BLaER1 (cell line): Measurements from ENCODE around the gene MCRS1.
A peak's percentile ranks its signal among the peaks of the same experiment; 100 is the strongest.
"Not testable (repeated sequence)": the region's sequence is repeated elsewhere in the genome, so short reads cannot be mapped to it uniquely, and the experiment has no call there.

Experiments
- H3K27ac ChIP-seq: shearing (Covaris generic); formaldehyde crosslinking; 2 replicates; pipeline ENCODE4 v1.8.1; 2022
- H3K27me3 ChIP-seq: shearing (Covaris generic); formaldehyde crosslinking; 2 replicates; pipeline ENCODE4 v1.8.1; 2022
- H3K36me3 ChIP-seq: shearing (Covaris generic); formaldehyde crosslinking; 2 replicates; pipeline ENCODE4 v1.8.1; 2022
- H3K4me1 ChIP-seq: shearing (Covaris generic); formaldehyde crosslinking; 2 replicates; pipeline ENCODE4 v1.8.1; 2022
- H3K4me2 ChIP-seq: shearing (Covaris generic); formaldehyde crosslinking; 2 replicates; pipeline ENCODE4 v1.8.1; 2022
- H3K4me3 ChIP-seq: shearing (Covaris generic); formaldehyde crosslinking; 2 replicates; pipeline ENCODE4 v1.8.1; 2022
- H3K9ac ChIP-seq: shearing (Covaris generic); formaldehyde crosslinking; 2 replicates; pipeline ENCODE4 v1.8.1; 2022
- H3K9me3 ChIP-seq: shearing (Covaris generic); formaldehyde crosslinking; 2 replicates; pipeline ENCODE4 v1.8.1; 2022
- H4K20me1 ChIP-seq: shearing (Covaris generic); formaldehyde crosslinking; 2 replicates; pipeline ENCODE4 v1.8.1; 2022
- Cebpa-rat ChIP-seq: shearing (Covaris generic); IDR thresholded peaks from 2 replicates; pipeline ENCODE4 v1.8.1; 2022

Gene MCRS1

GRCh38 chr12:49529414-49529813 lies 38.5 kb downstream of the MCRS1 start:
- Histone ChIP-seq H3K27me3 (peaks cover 1% of the 10 kb centered on the region), H4K20me1 (no peaks in the 10 kb centered on the region), H3K4me3 (no peak overlapping the region), H3K9ac (no peak overlapping the region), H3K9me3 (no peaks in the 10 kb centered on the region), H3K36me3 (peaks cover 34% of the 10 kb centered on the region), H3K4me1 (peaks cover 13% of the 10 kb centered on the region), H3K27ac (no peak overlapping the region), H3K4me2 (no peak overlapping the region)
- no peak for TF ChIP-seq Cebpa-rat

GRCh38 chr12:49527361-49528130 lies 40.4 kb downstream of the MCRS1 start:
- Histone ChIP-seq H3K9ac (no peak overlapping the region), H3K4me1 (peaks cover 13% of the 10 kb centered on the region), H3K27me3 (no peaks in the 10 kb centered on the region), H3K4me2 (peak overlapping the region; percentile 18), H3K4me3 (no peak overlapping the region), H4K20me1 (no peaks in the 10 kb centered on the region), H3K9me3 (no peaks in the 10 kb centered on the region), H3K27ac (no peak overlapping the region), H3K36me3 (peaks cover 49% of the 10 kb centered on the region)
- no peak for TF ChIP-seq Cebpa-rat

GRCh38 chr12:49525942-49526341 lies 42.0 kb downstream of the MCRS1 start:
- Histone ChIP-seq H3K36me3 (peaks cover 54% of the 10 kb centered on the region), H4K20me1 (no peaks in the 10 kb centered on the region)
- TF ChIP-seq Cebpa-rat: no peak

GRCh38 chr12:49524660-49525324 lies 43.1 kb downstream of the MCRS1 start:
- no peak overlapping the region for H3K9ac ChIP-seq
- H3K27ac ChIP-seq: no peak overlapping the region
- H3K36me3 ChIP-seq: peaks cover 62% of the 10 kb centered on the region
- H4K20me1 ChIP-seq: no peaks in the 10 kb centered on the region
- H3K4me2 ChIP-seq: no peak overlapping the region
- H3K4me3 ChIP-seq: no peak overlapping the region
- no peaks in the 10 kb centered on the region for H3K27me3 ChIP-seq
- TF ChIP-seq Cebpa-rat: no peak
- no peaks in the 10 kb centered on the region for H3K9me3 ChIP-seq
- H3K4me1 ChIP-seq: peaks cover 13% of the 10 kb centered on the region

More at GRCh38 chr12:49525942-49526341, 42.0 kb downstream of the MCRS1 start:
- Histone ChIP-seq H3K9ac (no peak overlapping the region), H3K27ac (no peak overlapping the region), H3K4me2 (no peak overlapping the region), H3K27me3 (no peaks in the 10 kb centered on the region), H3K9me3 (no peaks in the 10 kb centered on the region), H3K4me1 (peaks cover 13% of the 10 kb centered on the region), H3K4me3 (no peak overlapping the region)

GRCh38 chr12:49521389-49521788 lies 46.6 kb downstream of the MCRS1 start:
- Histone ChIP-seq H3K4me3 (no peak overlapping the region), H3K27ac (no peak overlapping the region), H3K4me1 (no peaks in the 10 kb centered on the region), H3K9ac (no peak overlapping the region), H3K36me3 (peaks cover 66% of the 10 kb centered on the region), H3K27me3 (no peaks in the 10 kb centered on the region), H3K4me2 (no peak overlapping the region), H4K20me1 (no peaks in the 10 kb centered on the region), H3K9me3 (no peaks in the 10 kb centered on the region)
- no peak for TF ChIP-seq Cebpa-rat

- Histone ChIP-seq H3K9me3 (no peaks in the 10 kb centered on the region), H3K4me3 (no peak overlapping the region), H3K4me1 (peaks cover 6% of the 10 kb centered on the region; the same call in 1 of the 2 replicates), H3K9ac (no peak overlapping the region), H3K4me2 (no peak overlapping the region), H3K27me3 (no peaks in the 10 kb centered on the region), H3K27ac (no peak overlapping the region), H3K36me3 (peaks cover 47% of the 10 kb centered on the region), H4K20me1 (no peaks in the 10 kb centered on the region)
- TF ChIP-seq Cebpa-rat: no peak
These were observed 48.4 kb downstream of the MCRS1 start for GRCh38 chr12:49519574-49519936.

- H3K27ac ChIP-seq: no peak overlapping the region
- H3K9me3 ChIP-seq: no peaks in the 10 kb centered on the region
- H3K4me1 ChIP-seq: peaks cover 6% of the 10 kb centered on the region; the same call in 1 of the 2 replicates
- H3K4me3 ChIP-seq: no peak overlapping the region
- no peaks in the 10 kb centered on the region for H3K27me3 ChIP-seq
- TF ChIP-seq Cebpa-rat: no peak
- H3K9ac ChIP-seq: no peak overlapping the region
- no peak overlapping the region for H3K4me2 ChIP-seq
- H4K20me1 ChIP-seq: no peaks in the 10 kb centered on the region
- H3K36me3 ChIP-seq: peaks cover 42% of the 10 kb centered on the region
These were observed 48.9 kb downstream of the MCRS1 start for GRCh38 chr12:49518914-49519573.

GRCh38 chr12:49515266-49515665 lies 52.7 kb downstream of the MCRS1 start:
- Histone ChIP-seq H3K9me3 (no peaks in the 10 kb centered on the region), H3K36me3 (peaks cover 19% of the 10 kb centered on the region), H3K9ac (no peak overlapping the region), H3K27ac (no peak overlapping the region), H3K4me3 (no peak overlapping the region), H3K4me1 (peaks cover 19% of the 10 kb centered on the region), H3K27me3 (no peaks in the 10 kb centered on the region), H4K20me1 (no peaks in the 10 kb centered on the region), H3K4me2 (no peak overlapping the region)
- TF ChIP-seq Cebpa-rat: no peak

- Histone ChIP-seq H3K4me3 (no peak overlapping the region), H3K9ac (no peak overlapping the region), H3K4me2 (no peak overlapping the region), H4K20me1 (no peaks in the 10 kb centered on the region), H3K27me3 (no peaks in the 10 kb centered on the region), H3K4me1 (peaks cover 23% of the 10 kb centered on the region), H3K36me3 (peaks cover 18% of the 10 kb centered on the region), H3K27ac (no peak overlapping the region), H3K9me3 (no peaks in the 10 kb centered on the region)
- TF ChIP-seq Cebpa-rat: no peak
These were observed 55.4 kb downstream of the MCRS1 start for GRCh38 chr12:49512546-49512945.

- Histone ChIP-seq H3K4me3 (no peak overlapping the region), H3K9me3 (no peaks in the 10 kb centered on the region), H4K20me1 (no peaks in the 10 kb centered on the region), H3K4me2 (peak overlapping the region; percentile 73), H3K27me3 (no peaks in the 10 kb centered on the region), H3K4me1 (peaks cover 23% of the 10 kb centered on the region), H3K9ac (no peak overlapping the region), H3K27ac (no peak overlapping the region), H3K36me3 (peaks cover 24% of the 10 kb centered on the region; the same call in 1 of the 2 replicates)
- no peak for TF ChIP-seq Cebpa-rat
These were observed 56.5 kb downstream of the MCRS1 start for GRCh38 chr12:49511410-49511809.

GRCh38 chr12:49509681-49510080 lies 58.3 kb downstream of the MCRS1 start:
- not testable (repeated sequence) for H3K4me3 ChIP-seq, H3K9ac ChIP-seq, H3K27ac ChIP-seq, H4K20me1 ChIP-seq, H3K27me3 ChIP-seq, H3K9me3 ChIP-seq, H3K4me2 ChIP-seq
- Histone ChIP-seq H3K4me1 (peaks cover 17% of the 10 kb centered on the region), H3K36me3 (peaks cover 36% of the 10 kb centered on the region)
